Upper lobe of right lung (tissue), 1 donor: ENCODE results near the gene DPP6. TPM values are rescaled to one million over a fixed set of nuclear protein-coding genes. Genes with fewer than 3 reads are reported as not detected.

Source experiments
- ATAC-seq: fragments of 200-7000 bp; cut with Tn5 transposase; one replicate; pipeline ENCODE4 v1.9.1; 2020; ENCODE audit warnings: mild to moderate bottlenecking, moderate library complexity
- DNase-seq: peaks from one replicate; pipeline ENCODE4 v3.0.0-alpha.2; 2020
- H3K27ac ChIP-seq: fragments of 200-600 bp; one replicate; pipeline ENCODE4 v1.8.0; 2022
- H3K27me3 ChIP-seq: fragments of 200-600 bp; one replicate; pipeline ENCODE4 v1.8.0; 2022; ENCODE audit warnings: mild to moderate bottlenecking
- H3K36me3 ChIP-seq: fragments of 200-600 bp; one replicate; pipeline ENCODE4 v1.8.0; 2022
- H3K4me1 ChIP-seq: fragments of 200-600 bp; one replicate; pipeline ENCODE4 v1.8.0; 2022
- H3K4me3 ChIP-seq: fragments of 200-600 bp; one replicate; pipeline ENCODE4 v1.8.0; 2022; ENCODE audit warnings: mild to moderate bottlenecking
- H3K9me3 ChIP-seq: fragments of 200-600 bp; one replicate; pipeline ENCODE4 v1.8.0; 2022
- CTCF ChIP-seq: fragments of 200-600 bp; IDR thresholded peaks from one replicate; pipeline ENCODE4 v1.8.0; 2022; ENCODE audit warnings: antibody characterized with exemption
- intact Hi-C: fragments of 100-400 bp; cut with DNase I; formaldehyde crosslinking; loops from one replicate; pipeline ENCODE4 v1.11.0; 2022
- total RNA-seq: library from RNA; stranded (reverse); fragmentation: NEBNext Ultra II Directional; extraction: Animal tissue kit (Norgen Biotek cat#: 25700); gene quantifications from one replicate; pipeline ENCODE4 v1.2.1, GENCODE V29; 2021
- donor health status: DM: no; HTN: yes; CAD: no; lungs with severe emphysema.

The DPP6 gene
- total RNA-seq, 1 donor from 2014 or later: 1.6 TPM

DNA sequence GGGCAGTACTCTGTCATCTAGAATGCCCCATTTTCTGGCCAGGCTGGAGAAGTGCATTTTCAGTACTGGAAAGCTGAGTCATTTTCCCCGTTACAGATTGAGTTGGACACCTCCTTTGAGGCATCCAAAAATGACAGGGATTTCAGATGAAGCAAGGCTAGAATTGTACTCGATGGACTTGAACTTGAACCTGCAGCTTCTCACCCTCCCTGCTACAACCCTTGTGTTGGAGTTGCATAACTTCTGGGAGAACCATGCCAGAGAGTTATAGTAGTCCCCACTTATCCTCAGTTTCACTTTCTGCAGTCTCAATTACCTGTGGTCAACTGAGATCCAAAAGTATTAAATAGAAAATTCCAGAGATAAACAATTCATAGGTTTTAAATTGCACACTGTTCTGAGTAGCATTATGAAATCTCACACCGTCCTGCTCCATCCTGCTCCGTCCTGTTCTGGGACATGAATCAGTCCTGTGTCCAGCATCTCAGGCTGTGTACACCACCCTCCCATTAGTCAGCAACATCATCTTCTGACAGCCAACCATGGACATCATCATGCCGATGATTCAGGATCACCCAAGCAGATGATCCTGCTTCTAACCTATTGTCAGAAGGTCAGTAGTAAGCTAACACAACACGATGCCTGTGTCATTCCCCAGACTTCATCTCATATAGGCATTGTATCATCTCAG is 363.7 kb downstream of the DPP6 start:
- Histone ChIP-seq H3K4me3 (no peak overlapping the region), H3K27me3 (no peaks in the 10 kb centered on the region), H3K36me3 (no peaks in the 10 kb centered on the region), H3K27ac (no peak overlapping the region), H3K9me3 (no peaks in the 10 kb centered on the region), H3K4me1 (no peaks in the 10 kb centered on the region)
- DNase-seq: no peak
- ATAC-seq: peak; percentile 17
- no peak for TF ChIP-seq CTCF
- intact Hi-C loops: no loop called here

GRCh38 chr7:154416714-154417113 is 364.5 kb downstream of the DPP6 start:
- Histone ChIP-seq H3K9me3 (no peaks in the 10 kb centered on the region), H3K27ac (no peak overlapping the region), H3K4me1 (no peaks in the 10 kb centered on the region), H3K4me3 (no peak overlapping the region), H3K36me3 (no peaks in the 10 kb centered on the region), H3K27me3 (no peaks in the 10 kb centered on the region)
- DNase-seq: no peak
- intact Hi-C loops: no loop called here
- no peak for ATAC-seq
- no peak for TF ChIP-seq CTCF

DNA sequence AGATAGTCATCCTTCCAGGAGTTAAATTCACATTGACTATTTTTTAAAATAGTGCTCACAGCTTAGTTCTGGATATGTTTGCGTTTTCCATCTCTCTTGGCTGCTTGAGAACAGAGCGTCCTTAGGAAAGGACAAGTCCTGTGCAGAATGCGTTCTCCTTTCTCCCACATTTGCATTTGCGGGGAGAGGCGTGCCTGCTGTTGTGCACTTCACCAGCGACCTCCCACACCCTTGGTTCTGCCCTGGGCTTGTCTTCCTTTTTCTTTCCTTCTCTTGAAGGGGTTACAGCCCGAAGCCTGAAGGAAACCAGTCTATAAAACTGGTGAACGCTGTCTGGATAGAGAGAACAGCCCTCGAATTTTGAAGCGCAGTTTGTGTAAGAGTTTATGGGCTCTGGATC is 367.1 kb downstream of the DPP6 start:
- intact Hi-C loops: no loop called here
- Histone ChIP-seq H3K9me3 (no peaks in the 10 kb centered on the region), H3K27ac (no peak overlapping the region), H3K36me3 (no peaks in the 10 kb centered on the region), H3K27me3 (no peaks in the 10 kb centered on the region), H3K4me1 (no peaks in the 10 kb centered on the region), H3K4me3 (no peak overlapping the region)
- TF ChIP-seq CTCF: no peak
- no peak for DNase-seq
- ATAC-seq: no peak

GRCh38 chr7:154423231-154423630 is 371.0 kb downstream of the DPP6 start:
- H3K36me3 ChIP-seq: no peaks in the 10 kb centered on the region
- intact Hi-C loops: no loop called here
- H3K27ac ChIP-seq: no peak overlapping the region
- H3K27me3 ChIP-seq: no peaks in the 10 kb centered on the region
- H3K9me3 ChIP-seq: no peaks in the 10 kb centered on the region
- no peak for TF ChIP-seq CTCF
- no peak overlapping the region for H3K4me3 ChIP-seq
- ATAC-seq: peak; percentile 36
- no peaks in the 10 kb centered on the region for H3K4me1 ChIP-seq
- no peak for DNase-seq

GRCh38 chr7:154424350-154424749 is 372.2 kb downstream of the DPP6 start:
- no peaks in the 10 kb centered on the region for H3K9me3 ChIP-seq
- no peak for ATAC-seq
- no peak for DNase-seq
- intact Hi-C loops: no loop called here
- H3K4me3 ChIP-seq: no peak overlapping the region
- H3K4me1 ChIP-seq: no peaks in the 10 kb centered on the region
- TF ChIP-seq CTCF: no peak
- H3K27me3 ChIP-seq: no peaks in the 10 kb centered on the region
- no peak overlapping the region for H3K27ac ChIP-seq
- no peaks in the 10 kb centered on the region for H3K36me3 ChIP-seq

DNA sequence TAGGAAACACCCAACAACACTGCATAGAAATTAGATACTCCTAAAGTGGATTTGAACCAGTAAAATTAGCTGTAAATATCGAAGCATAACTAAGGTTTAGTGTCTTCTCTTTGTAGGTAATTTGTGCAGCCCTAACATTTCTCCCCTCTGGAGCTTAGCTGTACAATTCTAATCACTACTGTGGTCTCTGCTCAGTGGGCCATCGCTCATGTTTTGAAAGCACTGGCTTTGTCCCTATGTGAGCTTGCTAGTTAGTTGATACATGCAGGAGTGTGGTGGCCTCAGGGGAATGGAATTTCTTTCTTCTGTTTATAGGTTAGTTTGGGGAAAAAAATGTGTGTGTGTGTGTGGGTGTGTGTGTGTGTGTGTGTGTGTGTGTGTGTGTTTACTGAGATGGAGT is 373.1 kb downstream of the DPP6 start:
- DNase-seq (no peak), ATAC-seq (no peak)
- no peak for TF ChIP-seq CTCF
- intact Hi-C loops: no loop called here
- Histone ChIP-seq H3K27me3 (no peaks in the 10 kb centered on the region), H3K9me3 (no peaks in the 10 kb centered on the region), H3K4me3 (no peak overlapping the region), H3K27ac (no peak overlapping the region), H3K36me3 (no peaks in the 10 kb centered on the region), H3K4me1 (no peaks in the 10 kb centered on the region)
